Non-pigmented ciliary epithelial cell (primary cell): ENCODE measurements around the gene NOL4L.

Experiments used
- DNase-seq: peaks from one replicate; pipeline ENCODE4 v3.0.0-alpha.2; 2010; ENCODE audit warnings: low read depth

NOL4L gene

DNA sequence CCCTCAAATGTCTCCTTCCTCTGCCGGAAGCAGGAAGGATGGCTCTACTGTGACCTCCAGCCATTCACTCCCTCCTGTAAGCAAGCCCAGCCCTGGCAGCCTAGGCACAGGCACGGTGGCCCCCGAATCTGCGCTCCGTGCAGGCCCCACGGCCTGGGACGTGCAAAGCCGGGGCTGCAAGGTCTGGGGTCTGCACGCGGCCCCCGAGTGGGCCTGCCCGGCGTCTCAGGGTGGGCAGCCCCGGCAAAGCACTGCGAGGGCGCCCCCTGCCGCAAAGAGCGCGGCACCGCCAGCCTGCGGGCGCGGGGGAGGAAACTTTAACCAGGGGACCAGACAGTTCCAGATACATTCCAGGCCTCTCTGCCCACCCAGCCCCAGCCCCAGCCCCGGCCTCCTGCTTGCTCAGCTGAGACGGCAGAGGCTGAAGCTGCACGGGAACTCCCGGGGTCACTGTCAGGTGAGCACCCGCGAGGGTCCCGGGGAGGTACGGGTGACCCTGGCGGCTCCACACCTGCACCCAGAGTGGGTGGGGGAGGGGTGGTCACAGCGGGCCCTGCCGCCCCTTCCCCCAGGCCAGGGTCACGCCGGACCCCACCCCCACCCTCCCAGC, 128.2 kb downstream of the NOL4L start:
- DNase-seq, result no peak

GRCh38 chr20:32455901-32456701, 129.0 kb downstream of the NOL4L start:
- no peak for DNase-seq

DNA sequence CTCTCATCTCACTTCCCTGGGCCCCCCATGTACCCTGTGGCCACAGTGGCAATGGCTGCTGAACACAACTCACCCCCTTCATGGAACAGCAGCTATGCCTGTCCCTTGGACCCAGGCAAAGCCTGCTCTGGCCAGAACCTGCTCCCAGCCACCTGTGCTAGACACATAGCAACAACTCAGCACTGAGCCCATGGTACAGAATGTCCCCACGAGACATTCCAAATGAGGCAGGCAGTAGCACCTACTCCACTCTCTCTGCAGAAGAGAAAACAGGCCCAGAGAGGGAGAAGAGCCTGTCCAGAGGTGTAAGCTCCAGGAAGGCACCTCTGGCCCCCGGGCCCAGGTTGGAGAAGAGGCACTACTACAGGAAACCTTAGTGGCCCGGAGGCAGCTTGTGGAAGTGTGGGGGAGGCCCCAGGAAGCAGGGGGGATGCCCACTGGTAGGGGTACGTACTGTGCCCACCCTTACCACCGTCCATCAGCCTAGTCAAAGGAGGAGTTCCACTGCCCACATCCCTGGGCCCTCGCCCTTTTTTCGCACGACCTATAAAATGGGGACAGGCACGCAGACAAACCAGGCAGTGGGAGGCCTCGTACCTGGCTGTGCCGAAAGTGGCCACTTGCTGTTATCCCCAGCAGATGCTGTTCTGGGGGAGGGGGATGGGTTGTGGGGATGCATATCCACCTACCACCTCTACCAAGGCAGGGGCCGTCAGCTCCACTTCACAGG, 129.8 kb downstream of the NOL4L start:
- DNase-seq, result no peak

DNA sequence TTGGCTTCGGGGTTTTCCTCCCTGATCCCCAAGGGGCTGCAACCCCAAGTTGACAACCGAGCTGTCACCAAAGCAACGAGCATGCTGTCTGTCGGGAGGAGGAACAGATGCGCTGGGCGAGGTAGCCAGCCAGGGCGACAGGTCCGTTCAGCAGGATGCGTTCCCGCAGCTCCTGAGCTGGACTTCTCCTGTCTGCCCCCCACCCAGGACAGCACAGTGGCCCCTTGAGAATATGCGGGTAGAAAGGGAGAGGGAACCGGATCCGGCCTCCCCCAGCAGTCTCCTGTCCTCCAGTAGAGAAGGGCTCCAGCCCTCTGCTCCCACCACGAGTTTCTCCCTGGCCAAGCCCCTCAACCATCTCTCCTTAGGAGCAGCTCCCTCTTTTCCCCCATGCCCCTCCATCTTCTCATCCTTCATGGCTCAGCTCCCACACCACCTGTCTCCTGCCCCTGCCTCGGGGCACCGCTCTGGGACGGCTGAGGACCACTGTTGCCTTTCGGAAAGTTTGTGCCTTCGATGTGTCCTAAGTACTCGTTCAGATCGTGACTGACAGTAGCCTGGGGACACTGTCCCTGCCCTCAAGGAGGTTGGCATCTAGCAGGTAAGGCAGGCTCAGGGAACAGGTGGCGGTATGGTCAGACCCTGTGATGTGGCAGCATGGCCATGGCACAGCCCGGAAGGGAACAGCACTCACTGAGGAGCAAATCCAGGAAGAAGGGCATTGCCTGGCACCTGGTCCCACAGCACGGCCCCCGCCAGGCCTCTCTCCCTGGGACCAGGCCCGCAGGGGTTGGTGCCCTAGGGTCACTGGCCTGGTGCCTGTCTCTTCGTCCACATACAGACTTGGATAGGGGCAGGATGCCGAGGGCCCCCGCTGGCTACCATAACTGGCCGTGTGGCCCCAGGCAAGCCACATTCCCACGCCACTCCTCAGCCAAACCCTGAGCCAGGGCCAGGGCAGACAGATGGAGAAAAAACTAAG, 130.7 kb downstream of the NOL4L start:
- no peak for DNase-seq

DNA sequence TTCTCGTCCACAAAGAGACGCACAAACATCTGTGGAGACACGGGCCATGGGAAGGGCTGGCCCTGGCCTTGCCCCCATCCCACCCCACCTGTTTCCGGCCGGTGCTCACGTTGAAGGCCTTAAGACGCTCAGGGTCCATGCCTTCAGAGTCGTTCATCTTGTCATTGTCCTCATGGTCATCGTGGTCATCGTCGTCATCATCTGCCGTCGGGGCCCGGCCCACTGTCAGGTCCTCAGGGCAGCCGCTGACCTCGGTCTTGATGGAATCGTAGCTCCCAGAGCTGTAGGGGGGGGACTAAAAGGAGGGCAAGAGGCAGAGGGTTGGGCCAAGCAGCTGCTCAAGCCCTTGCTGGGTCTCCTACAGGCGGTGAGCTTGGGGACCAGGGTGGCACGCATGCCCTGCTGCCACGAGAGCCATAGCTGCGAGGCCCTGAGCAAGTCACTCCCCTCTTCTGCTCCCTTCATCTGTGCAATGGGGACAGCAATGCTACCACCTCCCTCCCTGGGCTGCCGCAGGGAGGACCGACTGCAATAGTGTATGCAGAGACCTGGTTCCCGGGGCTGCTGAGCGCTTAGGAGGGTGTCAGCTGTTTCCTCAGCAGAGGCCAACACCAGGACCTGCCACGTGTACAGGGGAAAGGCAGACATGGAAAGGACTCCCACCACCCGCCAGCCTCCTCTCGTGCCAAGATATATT, 131.5 kb downstream of the NOL4L start:
- DNase-seq, result no peak

- DNase-seq, result no peak
These were observed 132.2 kb downstream of the NOL4L start for GRCh38 chr20:32452776-32453466.

GRCh38 chr20:32451682-32452461, 133.3 kb downstream of the NOL4L start:
- no peak for DNase-seq

DNA sequence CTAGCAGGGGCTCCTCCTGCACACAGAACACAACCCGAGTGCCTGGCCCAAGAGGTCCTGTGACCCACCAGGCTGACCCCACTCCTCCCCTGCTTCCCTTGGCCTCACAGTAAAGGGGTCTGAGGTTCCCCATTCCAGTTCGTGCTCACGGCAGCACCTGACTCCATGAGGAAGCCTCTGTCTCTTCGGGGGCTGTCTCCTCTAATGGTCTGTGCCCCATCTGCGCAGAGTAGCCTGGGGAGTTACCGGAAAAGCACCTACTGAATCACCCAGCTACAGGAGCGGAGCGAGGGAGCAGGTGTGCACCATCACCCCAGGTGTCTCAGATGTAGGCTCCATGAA, 133.8 kb downstream of the NOL4L start:
- no peak for DNase-seq

DNA sequence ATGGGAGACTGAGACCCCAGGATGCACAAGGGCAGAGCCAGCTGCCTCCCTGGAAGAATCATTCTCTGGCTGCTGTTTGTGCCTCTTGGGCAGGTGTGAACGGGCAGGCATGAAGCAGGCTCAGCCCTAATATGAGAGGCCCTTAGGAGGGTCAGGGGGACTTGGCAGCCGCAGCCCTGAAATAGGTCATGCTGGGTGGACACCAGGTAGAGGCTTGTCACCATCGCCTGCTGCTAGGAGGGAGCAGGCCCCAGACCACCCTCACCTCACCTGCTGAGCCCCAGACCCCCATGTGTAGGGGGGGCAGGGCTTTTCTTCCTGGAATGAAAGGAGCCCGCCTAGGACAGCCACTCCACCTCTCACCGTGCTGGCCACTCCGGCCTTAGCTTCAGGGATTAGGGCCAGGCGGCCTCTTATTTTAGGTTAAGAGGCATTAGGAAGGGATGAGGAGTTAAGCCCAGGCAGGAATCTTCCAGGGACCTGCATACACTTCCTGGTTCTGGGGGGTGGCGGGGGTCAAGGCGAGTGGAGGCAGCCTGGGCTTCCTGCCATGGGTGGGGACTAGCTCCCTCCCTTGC, 134.6 kb downstream of the NOL4L start:
- no peak for DNase-seq

DNA sequence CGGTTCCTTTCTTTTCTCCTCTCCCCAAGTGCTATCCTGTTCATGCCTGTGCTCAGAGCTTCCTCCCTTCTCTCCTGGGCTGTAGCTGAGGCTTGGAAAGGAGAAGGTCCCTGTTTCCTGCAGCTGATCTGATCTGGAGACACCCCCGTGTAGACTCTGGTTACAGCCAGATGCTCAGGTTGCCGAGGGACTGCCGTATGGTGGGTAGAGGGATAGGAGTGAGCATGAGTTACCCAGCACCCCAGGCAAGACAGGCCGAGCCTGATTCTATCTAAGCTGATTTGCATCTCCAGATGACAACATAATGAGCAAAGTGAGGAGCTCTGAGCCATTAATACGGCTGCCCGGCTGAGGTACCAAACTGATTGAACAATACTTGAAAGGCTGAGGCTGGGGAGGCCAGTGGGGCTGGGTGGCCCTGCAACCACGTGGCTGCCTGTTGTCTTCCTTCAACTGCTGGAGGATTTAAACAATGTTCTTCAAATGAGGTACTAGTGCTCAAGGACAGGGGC, 135.2 kb downstream of the NOL4L start:
- no peak for DNase-seq

GRCh38 chr20:32449057-32449889, 135.9 kb downstream of the NOL4L start:
- no peak for DNase-seq

DNA sequence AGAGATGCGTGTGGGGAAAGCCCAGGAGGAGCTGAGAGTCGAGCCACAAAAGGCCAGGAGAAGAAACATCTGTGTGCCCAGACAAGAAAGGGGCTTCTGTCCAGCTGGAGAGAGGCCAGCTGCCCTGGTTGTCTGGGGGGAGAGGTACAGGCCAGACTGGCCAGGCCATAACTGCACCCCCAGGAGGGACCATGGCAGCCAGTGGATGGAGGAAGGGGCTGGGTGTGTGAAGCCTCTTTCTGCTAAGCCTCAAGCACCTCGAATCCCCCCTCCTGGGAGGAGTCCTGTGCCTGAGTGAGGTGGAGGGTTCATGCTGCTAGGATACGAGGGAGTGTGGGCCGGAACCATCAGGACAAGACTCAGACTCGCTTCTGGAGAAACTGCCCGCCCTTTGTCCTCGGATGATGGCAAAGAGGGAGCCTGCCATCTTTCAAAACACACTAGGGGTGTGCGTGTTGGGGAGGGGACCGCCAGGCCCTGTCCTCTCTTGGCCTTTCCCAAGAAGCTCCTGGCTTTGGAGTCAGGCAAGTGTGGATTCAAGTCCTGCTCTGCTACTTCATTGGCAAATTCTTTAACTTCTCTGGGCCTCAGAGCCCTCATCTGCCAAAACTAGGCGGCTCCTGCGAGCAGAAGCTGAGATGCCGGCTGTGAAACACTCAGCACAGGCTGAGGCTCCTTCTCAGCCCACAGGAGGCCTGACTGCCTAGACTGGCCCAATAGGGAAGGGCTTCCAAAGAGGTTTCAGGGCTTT, 136.7 kb downstream of the NOL4L start:
- DNase-seq, result no peak

GRCh38 chr20:32447136-32448027, 137.8 kb downstream of the NOL4L start:
- DNase-seq, result no peak

- no peak for DNase-seq
These were observed 138.6 kb downstream of the NOL4L start for GRCh38 chr20:32446301-32447100.

DNA sequence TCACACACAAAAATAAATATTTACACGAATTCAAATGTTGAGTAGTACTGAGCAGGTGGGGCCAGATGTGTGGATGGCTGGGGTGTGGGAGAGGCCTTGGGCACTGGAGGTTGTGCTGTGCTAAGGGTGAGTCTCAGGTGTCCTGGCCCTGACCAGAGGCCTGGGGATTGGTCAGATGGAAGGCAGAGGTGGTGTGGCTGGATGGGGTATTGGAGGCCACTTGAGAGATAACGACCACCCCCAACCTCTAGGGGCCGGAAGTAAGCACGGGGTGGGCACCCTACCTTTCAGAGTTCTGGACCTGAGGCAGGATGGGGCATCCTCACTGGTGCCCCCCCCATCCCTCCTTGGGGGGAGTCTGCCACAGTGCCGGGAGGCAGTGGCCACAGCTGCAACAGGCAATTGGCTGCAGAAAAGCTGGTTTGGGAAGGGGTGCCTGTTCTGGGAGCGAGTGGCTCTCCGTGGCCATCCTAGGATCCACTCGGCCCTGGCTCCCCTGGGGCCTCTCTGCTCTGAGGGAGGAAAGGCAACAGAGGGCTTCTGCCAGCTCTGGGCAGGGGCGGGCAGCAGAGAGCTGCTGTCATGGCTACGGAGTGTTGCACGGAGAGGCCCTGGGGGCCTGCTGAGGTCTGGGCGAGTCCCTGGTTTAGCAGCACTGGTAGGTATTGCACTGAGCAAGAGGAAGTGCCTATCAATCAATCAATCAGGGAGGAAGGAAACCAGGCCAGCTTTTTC, 139.4 kb downstream of the NOL4L start:
- DNase-seq, result no peak
